Stimulated activated CD4-positive, alpha-beta T cell treated with anti-CD3 and anti-CD28 coated beads, Interleukin-12 subunit alpha, Interleukin-12 subunit beta, amount 100 ng/mL, for 48 hours (primary cell): Measurements from ENCODE around the gene CTDSP2.
"Not testable (repeated sequence)": the region's sequence is repeated elsewhere in the genome, so short reads cannot be mapped to it uniquely, and the experiment has no call there.

ENCODE experiments used
- DNase-seq, 3 donors: peaks; one replicate each; pipeline ENCODE4 v3.0.0-alpha.2; 2020; ENCODE audit warnings: low read depth in 2 of 3, low spot score in 1 of 3

CTDSP2 gene

DNA sequence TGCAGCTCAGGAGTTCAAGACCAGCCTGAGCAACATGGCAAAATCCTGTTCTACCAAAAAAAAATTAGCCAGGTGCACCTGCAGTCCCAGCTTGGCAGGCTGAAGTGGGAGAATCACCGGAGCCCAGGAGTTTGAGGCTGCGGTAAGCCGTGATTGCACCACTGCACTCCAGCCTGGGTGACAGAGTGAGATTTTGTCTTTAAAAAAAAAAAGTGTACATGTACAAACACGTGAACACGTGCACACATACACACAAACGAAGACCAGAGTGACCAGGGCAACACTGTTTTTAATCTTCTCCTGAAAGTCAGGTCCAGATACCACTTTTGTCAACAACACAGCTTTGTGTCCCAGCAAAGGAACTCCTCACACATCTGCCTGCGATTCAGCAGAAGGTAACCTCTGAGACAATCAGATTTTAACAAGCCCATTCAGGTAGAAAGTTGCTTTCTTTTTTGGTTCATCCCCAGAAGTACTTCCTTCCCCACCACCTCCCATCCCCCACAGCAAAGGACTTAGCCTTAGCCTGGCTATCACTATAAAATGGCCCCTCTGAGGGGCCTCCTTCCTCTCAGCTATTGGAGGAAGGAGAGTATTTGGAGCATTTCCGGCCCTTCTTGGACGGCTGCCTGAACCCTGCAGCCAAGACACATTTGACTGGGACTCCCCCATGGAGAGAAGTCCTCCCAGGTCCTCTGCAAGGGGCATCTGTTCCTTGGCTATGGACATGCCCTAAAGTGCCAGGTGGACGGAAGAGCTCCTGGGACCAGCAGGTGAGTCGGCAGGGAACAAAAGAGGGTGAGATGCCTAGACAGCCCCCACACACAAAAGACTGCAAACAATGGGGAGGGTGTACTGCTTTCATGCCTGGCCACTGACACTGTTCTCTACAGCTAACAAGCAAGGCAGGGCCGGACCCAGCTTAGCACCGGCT is 9.8 kb downstream of the CTDSP2 start:
- DNase-seq, result no peak

DNA sequence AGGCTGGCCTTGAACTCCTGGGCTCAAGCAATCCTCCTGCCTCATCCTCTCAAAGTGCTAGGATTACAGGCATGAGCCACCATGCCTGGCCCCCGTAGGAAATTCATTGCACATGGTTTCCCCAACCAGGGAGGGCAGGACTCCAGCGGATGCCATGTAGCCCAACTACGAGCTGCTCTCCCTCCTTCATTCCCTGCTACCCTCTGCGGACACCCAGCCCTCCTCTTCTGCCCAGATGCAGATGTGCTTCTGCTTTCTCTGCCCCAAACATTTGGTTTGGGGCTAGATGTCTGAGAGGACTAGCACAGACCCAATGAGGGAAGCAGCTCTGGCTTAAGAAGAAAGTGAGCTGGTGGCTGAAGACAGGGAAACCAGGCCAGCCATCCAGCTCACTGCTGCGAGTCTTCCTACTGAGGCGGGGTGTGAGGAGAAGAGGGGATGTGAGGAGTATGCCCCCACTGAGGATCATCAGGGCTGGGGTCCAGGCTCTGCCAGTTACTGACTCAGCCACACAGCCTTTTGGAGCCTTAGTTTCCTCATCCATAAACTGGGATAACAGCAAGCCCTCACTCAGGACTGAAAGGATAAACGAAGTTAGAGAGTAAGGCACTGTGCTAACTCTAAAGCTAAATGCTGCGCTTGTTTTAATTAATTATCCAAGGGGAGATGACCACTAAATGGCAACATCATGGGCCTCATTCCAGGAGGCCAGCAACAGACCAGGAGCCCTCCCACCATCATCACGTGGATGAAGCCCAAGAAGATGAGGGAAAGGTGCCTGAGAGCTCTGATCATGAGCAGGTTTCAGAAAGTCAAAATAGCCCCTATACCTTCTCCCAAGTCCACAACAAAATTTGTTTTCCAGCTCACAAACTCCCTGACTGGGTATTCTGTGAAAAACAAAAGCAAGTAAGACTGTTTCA is 10.9 kb downstream of the CTDSP2 start:
- DNase-seq, result no peak

DNA sequence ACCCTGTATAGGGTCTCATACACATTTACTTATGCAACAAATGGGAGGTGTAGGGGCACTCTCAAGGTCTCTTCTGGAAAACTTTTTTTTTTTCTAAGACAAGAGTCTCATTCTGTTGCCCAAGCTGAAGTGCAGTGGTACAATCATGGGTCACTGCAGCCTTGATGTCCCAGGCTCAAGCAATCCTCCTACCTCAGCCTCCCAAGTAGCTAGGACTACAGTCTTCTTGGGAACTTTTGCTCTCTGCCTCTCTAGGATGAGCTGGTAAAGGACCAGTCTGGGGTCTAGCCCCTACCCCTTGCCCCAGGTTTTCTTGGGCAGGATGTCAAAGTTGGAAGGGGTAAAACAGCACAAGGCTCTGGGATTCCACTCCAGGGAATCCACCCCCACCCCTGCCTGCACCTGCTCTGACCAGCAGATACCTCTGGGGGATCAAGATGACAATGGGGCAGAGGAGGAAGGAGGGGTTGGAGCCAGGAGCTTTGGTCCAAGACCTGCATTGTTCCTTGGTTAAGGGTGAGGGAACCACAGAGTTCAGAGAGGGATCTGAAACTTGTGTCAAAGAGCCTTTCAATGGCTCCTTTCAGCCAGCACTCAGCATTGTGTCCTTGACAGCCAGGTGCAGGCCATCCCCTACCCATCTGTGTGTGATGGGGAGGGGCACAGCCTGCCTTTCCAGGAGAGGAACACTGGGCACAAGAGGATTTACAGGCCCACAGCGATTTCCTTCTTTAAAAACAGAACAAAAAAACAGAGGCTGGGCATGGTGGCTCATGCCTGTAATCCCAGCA is 12.2 kb downstream of the CTDSP2 start:
- DNase-seq, result no peak

DNA sequence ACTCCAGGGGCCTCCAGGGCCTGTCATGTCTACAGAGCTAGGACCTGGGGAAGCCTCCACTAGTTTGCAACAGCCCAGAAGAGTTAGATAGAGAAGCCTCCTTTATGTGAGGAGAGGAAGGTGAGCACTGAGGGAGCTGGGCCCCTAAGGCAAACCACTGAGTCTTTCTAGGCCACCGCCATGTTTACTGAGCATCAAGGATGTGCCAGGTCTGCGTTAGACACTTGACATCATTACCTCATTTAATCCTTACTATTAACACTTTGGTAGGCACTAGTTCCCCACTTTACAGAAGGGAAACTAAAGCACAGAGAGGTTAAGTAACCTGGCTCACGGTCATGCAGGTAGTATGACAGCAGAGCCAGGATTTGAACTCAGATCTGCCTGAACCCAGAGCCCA is 12.9 kb downstream of the CTDSP2 start:
- no peak for DNase-seq

DNA sequence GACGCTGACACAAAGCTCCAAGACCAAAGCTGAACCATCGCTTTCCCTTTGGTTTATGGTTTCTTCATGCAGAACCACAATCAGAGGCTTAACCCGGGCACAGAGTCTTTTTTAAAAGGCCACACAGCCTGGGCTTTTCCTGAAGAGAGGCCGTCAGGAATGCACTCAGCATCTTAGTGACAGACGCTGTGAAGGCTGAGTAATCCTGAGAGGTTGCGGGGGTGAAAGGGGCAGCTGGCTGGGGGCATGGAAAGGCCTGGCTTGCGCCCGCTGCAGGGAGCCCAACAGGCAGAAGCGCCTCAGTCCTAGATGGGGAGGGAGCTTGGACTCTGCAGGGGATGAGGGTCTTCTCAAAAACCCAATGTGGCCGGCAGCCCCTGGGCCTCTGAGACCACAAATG is 13.6 kb downstream of the CTDSP2 start:
- no peak for DNase-seq

DNA sequence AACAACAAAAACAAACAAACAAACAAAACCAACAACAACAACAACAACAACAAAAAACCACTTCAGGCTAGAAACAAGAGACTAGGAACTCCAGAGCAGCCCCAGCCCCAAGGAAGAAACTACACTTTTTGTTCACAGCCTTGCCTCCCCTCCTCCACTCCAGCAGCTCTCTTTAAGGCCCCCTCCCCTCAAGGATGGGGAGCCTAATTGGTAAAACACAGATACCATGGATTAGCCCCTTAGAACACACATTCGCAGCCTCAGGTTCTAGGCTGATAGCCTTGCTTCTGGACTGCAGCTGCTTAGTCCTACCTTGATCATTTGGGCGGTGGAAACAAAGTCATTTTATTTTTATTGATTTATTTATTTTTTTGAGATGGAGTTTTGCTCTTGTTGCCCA is 16.1 kb downstream of the CTDSP2 start:
- no peak for DNase-seq

DNA sequence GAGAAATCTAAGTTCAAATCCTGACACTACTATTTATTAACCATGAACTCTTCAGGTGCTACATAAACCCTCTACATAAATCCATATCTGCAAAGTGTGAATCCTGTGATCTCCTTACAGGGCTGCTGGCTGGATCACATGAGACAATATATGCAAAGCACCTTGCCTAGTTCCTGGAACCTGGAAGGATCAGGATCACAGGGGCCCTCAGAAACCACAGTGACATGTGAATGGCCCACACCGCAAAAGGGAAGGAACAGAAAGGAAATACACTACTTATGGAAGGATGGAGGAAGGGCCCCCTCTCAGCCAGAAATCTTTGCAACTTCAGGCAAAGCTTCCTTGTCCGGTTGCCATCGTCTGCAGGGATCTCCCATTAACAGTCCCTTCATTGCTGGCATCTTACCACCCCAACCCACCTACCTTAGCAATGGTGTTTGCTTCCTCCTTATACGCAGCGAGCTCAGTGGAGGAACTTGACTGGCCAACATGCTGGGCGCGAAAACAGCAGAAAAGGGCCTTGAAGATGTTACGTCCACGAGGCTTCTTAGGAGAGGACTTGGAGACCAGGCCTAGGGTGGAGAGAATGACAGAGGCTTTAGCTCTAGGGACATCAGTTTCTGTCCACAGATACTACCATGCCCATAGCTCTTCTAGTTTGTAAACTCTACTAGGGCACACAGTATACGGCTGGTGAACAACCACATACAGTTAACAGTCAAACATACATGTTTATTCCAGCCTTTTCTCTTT is 17.3 kb downstream of the CTDSP2 start:
- no peak for DNase-seq

DNA sequence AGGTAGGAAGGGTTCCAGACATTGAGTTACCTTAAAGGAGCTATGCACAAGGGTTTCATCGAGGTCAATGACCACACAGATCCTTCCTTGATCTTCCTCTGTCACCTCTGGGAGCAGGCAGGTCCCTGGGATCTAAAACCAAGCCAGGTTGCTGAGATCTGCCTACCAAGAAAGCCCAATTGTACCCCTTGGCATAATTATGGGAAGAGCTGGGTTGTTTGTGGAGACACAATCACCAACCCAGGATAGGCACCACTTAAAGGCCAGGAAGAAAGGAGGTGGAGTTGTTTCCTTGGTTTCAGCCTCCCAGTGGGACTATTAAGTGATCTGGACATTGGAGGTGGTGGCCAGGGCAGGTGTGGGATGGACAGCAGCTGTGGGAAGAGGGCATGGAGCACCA is 19.6 kb downstream of the CTDSP2 start:
- no peak for DNase-seq

DNA sequence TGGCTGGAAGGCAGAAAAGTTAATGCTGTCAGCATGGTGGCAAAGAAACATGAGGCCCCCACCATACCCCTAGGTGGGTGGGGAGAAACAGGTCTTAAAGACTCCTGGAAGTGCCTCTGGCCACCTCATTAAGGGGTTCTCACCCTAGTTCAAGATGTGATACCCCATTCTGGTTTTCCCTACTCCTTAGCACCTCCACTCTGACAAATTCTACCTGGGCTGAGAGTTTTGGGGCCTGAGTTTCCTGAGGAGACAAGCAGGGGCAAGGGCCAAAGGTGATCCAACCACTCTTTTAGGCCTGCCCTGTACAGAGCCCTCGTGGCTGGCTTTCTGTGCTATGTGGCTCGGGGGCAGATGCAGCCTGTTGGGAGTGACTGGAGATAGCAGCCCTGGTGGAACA is 20.1 kb downstream of the CTDSP2 start:
- no peak for DNase-seq

DNA sequence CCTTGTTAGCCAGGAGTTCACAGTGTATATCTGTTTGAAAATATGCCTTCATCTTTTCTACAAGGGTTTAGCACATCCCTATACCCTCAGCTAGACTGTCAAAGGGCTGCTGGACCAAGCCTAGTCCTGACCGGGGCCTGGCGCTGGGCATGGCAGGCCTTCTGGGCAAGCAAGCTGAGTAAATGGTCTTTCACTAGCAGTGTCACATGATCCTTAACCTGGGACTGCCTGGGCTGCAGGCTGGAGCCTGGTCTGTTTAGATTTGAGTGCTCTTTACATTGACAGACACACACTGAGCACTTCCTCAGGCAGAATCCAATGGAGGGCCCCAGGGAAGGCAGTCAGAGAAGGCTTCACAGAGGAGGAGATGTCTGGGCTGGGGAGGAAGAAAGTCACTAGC is 21.1 kb downstream of the CTDSP2 start:
- DNase-seq, result no peak

DNA sequence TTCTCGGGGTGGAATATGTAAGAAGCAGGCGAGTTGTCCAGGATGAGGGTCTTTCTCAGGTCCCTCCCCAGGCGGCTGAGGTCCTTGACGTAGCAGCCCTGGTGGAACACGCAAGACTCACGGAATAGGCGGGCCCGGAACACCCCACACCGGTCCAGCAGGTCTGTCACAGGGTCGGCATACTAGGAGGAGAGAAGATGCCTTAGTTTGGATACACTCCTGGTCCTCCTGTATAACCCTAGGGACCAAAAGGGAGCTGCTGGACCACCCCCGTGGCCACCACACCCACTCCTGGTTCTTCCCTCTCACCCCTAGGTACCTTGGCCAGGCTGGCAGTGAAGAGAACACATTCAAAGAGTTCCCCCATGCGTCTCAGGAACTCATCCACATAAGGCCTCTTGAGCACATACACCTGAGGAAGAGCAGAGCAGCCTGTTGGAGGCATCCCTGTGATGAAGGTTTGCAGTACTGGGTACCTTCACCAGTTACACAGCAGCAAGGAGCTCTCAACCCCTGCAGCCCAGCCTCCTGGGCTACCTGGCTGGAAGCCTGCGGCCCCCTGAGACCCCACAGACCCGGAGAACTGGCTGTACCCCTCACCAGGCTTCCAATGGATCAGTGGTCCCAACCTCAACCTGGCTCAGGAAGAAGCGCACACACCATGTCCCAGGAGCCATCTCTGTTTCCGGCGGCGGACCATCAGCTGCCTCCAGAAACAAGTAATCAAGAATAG is 22.5 kb downstream of the CTDSP2 start:
- DNase-seq, result no peak

DNA sequence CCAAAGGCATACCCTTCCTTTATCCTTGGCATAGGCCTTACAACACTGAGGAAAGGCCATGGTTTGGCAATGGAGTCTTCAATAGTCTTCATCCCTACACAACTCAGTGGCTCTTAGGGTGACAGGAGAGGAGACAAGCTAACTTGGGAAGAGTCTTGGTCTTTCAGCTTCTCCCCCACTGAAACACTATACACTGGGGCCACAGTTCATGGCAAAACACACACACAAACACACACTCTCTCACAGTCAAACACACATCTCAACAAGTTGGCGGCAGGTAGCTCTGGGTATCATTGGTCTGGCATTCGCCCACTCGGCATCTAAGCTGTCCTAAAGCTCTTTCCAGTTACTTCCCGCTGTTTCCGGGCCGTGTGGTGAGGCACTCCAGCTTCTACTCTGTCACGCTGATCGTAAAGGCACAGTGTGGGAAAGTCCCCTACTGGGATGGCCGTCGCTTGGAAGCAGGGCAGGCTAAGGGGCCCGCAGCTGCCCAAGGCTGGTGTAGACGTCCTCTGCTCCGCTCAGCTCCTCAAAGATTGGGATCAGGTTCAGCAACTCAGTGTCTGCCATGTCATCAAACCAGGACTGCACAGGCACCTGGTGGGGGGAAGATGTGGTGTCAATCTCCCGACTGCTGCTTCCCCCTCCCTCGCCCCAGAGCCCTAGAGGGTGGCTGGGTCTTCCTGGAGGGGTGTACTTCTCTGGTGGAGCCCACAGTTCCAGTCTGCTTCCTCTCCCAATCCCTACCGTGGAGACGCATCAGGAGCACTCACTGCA is 23.2 kb downstream of the CTDSP2 start:
- no peak for DNase-seq

DNA sequence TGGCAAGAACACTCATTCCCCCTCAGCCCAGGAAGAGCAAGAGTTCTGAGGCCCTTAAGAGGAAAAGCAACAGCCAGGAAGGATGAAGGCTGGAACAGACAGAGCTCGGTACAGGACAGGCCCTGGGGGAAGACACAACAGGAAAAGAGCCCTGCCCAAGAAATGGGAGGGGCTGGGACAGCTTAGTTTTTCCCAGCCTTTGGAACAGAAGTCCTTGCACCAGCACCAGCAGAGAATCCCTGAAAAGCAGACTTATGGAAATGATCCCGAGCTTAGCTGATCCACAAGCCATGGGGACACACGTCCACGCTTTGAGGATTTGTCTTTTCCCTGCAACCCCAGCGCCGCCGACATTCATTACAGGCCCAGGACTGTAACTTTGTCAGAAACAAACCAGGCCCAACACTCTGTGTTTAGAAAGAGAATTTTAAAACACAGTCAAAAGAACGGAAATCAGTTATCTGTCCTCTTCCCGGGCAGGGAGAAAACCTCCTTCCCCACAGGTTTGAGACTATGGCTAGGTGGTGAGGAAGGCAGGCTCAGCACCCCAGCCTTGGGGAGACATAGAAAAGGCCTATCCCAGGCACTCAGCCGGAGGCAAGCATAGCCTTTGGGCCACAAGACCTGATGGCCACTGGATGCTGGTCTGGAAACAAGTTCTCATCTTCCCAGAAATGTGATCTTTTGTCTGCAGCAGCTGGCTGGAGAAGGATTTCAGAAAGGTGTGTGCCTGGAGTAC is 24.0 kb downstream of the CTDSP2 start:
- no peak for DNase-seq

DNA sequence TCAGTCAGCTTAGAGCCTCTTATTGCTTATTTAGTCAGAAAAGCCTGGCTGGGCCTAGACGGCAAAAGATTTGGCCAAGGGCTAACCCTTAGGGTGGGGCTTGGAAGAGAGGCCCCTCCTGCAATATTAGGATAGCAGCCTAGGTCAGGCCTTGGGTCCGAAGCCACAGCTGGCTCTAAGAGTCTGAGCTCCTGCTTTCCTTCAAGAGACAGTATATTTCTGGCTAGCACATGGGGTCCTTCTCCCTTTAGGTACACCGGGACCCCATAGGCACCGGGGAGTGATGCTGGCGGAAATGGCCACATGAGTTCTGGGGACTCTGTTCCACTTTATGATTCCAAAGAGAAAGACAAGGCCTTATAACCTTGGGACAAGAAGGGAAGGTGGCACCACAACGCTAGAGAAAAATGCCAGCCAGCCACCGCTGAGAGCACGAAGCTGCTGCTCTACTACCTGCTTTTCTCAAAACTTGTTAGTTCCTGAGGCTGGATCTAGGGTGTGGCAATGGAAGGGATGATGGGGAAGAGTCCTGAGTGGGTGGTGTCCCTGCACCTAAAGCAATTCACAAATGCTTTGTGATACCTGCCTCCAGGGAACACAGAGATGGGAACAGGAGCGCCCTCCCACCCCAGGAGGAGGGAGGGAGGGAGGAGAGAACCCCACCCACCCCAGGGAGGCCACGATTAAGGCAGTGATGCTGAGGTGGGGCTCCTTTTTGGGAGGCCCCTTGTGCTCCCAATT is 24.9 kb downstream of the CTDSP2 start:
- no peak for DNase-seq

DNA sequence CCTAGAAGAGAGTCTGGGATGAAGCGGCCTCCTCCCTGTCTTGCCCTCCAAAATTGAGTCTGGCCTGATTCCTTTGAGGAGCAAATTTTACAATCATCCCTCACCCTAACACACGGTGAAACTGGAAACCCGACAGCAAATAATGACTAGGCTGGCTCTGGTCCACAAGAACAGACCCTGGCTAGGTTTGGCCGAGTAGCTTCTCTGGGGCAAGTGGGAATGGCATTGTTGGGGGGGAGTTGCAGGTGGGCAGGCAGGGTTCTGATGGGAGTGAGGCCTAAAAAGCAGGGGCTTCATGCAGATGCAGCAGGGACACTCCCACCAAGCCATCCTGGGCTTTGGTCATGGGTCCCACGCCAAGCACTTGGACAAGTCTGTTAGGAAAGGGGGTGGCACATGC is 25.5 kb downstream of the CTDSP2 start:
- not testable (repeated sequence) for DNase-seq

DNA sequence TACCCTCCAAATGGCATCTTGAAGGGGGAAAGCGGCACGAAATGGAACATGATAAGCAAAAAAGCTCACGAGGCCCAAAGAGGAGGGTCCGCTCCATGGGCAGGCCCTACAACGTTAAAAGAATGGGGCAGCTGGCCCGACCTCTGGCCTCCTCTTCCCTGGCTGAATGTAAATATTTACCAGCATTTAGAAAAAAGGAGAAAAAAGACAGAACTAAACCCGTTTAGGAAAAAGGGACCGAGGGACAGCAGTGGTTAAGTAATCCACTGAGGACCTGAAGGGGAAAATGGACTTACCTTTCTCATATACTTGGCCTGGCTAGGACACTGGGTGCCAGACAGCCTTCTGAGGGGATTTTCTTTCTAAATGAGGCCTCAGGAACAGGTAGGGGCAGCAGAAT is 26.4 kb downstream of the CTDSP2 start:
- DNase-seq, result not testable (repeated sequence)

DNA sequence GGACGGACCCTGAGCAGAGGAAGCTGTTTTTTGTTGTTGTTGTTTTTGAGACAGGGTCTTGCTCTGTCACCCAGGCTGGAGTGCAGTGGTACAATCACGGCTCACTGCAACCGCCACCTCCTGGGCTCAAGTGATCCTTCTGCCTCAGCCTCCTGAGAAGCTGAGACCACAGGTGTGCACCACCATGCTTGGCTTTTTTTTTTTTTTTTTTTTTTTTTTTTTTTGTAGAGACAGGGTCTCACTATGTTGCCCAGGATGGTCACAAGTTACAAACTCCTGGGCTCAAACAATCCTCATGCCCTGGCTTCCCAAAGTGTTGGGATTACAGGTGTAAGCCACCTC is 28.6 kb downstream of the CTDSP2 start:
- not testable (repeated sequence) for DNase-seq
